NOMO-1 treated with dmso at 0.1 percent for 144 hours (cell line): ENCODE results near the gene NUTM2E.
"Not testable (repeated sequence)": the region's sequence is repeated elsewhere in the genome, so short reads cannot be mapped to it uniquely, and the experiment has no call there.

ENCODE experiments used
- DNase-seq: peaks from one replicate; lab custom pipeline; 2025; ENCODE audit not compliant: unreplicated experiment; lab: John Stamatoyannopoulos, UW

NUTM2E gene

GRCh38 chr10:79862803-79863202 is 36.3 kb downstream of the NUTM2E start:
- DNase-seq, result not testable (repeated sequence)

DNA sequence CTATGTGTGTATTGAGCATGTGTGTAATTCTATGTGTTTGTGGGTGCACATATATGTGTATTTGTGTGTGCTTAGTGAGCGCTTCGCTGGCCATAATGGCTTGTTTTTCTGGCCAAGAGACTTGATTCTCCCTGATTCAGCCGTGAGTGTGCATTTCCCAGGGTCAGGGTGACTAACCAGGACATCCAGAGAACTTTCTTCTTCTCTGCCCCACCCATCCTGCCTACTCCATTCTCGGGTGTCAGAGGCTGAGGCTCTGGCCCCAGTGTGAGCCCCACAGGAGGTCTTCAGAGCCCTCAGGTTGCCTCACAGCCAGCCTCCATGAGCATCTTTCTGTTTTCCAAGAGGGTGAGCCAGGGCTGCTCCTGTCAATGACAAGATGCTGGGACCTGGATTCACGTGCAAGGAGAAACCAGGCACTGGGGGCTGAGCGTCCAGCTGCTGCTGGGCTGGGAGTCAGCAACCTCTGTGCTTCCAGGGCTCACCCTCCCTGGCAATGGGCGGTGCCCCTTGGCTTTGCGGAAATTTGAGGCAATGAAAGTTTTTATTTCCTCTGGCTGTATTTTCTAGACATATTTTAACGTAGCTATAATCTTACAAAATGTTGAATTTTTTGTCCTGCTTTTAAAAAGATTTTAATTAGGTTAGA is 40.5 kb downstream of the NUTM2E start:
- DNase-seq, result not testable (repeated sequence)

GRCh38 chr10:79868023-79868422 is 41.5 kb downstream of the NUTM2E start:
- DNase-seq, result not testable (repeated sequence)

DNA sequence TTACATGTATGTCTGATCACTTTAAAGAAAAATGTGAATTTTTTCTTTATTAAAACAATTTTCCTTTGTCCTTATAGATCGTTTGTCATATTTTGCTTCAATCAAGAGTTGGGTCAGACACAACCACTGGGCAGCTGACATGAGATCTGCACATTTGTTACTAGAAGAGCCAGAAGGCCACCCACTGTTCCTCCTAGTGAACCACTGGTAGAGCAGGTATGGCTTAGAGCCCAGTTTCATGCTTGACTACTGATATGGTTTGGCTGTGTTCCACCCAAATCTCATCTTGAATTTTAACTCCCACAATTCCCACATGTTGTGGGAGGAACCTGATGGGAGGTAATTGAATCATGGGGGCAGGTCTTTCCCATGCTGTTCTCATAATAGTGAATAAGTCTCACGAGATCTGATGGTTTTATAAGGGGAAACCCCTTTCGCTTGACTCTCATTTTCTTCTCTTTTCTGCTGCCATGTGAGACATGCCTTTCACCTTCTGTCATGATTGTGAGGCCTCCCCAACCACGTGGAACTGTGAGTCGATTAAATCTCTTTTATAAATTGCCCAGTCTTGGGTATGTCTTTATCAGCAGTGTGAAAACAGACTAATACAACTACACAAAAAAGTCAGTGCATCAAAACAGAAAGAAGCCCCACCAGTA is 43.0 kb downstream of the NUTM2E start:
- DNase-seq, result not testable (repeated sequence)

DNA sequence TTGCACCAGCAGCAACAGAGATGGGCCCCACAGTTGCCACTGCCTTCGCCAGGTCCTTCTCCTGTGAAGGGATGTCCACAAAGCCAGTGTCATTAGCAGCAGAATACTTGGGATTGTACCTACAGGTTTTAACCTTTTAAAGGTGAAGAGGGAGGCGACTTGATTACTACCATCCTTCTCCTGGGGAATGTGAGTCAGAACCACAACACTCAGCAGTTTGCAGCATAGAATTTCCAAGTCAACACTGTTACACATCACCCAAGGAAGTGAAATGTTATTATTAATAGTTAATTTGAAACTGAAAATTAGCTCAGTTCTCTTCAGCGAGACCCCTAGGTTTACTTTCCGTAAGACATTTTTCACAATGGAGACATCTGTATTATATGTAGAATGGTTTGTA is 45.2 kb downstream of the NUTM2E start:
- DNase-seq, result not testable (repeated sequence)
